ENCODE data around the gene COPG1. TPM values are rescaled to one million over a fixed set of nuclear protein-coding genes. Genes with fewer than 3 reads are reported as not detected.
"Not testable (repeated sequence)": the region's sequence is repeated elsewhere in the genome, so short reads cannot be mapped to it uniquely, and the experiment has no call there.

COPG1 gene
- total and polyA plus RNA-seq, 2 of the 13 experiments (the other 11 are each of a cell fraction or from before 2014, with no cell fraction given), result 98.6 to 166 TPM

DNA sequence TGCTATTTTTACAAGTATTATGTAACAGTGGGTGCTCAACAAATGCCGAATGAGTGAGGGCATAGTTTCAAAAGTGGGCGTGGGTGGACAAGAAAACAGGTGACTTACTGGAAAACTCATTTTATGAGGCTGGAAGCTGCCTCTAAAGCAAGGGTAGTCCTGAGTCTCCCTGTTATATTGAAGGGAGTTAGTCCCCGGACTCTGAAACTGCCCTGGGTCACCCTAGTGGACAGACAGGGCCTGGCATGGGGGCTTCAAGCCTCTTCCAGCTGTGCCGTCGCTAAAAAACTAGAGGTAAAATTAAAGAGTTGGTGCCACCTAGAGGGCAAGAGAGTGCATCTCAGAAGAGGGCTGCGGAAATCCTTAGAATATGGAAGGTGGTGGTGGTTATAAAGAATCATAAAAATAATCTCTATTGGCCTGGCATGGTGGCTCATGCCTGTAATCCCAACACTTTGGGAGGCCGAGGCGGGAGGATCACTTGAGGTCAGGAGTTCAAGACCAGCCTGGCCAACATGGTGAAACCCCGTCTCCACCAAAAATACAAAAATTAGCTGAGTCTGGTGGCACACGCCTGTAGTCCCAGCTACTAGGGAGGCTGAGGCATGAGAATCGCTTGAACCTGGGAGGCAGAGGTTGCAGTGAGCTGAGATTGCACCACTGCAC is 3.6 kb upstream of the COPG1 start (continued):
- TF ChIP-seq RAD21 (CRISPR knock-in tag; IDR thresholded peaks at IDR 0.05) (peak; percentile 96), HOXA5 (CRISPR knock-in tag; IDR thresholded peaks at IDR 0.05) (peak; percentile 63; the same call in 1 of the 2 replicates), ZEB1 (IDR thresholded peaks at IDR 0.05; ENCODE audit: insufficient replicate concordance, low read depth) (peak; percentile 54), YY1 (IDR thresholded peaks at IDR 0.05; ENCODE audit: insufficient read depth, insufficient replicate concordance, low read depth, low read length) (peak; percentile 52), ZNF607 (CRISPR knock-in tag; IDR thresholded peaks at IDR 0.05; ENCODE audit: borderline replicate concordance) (peak; percentile 29; the same call in 1 of the 2 replicates), ZNF460 (CRISPR knock-in tag; IDR thresholded peaks at IDR 0.05; ENCODE audit: borderline replicate concordance) (peak; percentile 15; the same call in 1 of the 2 replicates), SOX6 (CRISPR knock-in tag; IDR thresholded peaks at IDR 0.05) (peak; percentile 16; the same call in 1 of the 2 replicates), NONO (CRISPR knock-in tag; conservative IDR thresholded peaks at IDR 0.05) (0 out of 2 replicates have a peak, but pooled peaks have one; percentile 24), ZNF574 (CRISPR knock-in tag; IDR thresholded peaks at IDR 0.05) (peak; percentile 45; the same call in 1 of the 2 replicates), THAP11 (CRISPR knock-in tag; IDR thresholded peaks at IDR 0.05) (0 out of 2 replicates have a peak, but pooled peaks have one; percentile 28), SKI (IDR thresholded peaks at IDR 0.05; ENCODE audit: partially characterized antibody) (peak; percentile 41), ZNF7 (CRISPR knock-in tag; IDR thresholded peaks at IDR 0.05) (peak; percentile 37; the same call in 1 of the 2 replicates), ZSCAN5A (CRISPR knock-in tag; IDR thresholded peaks at IDR 0.05; ENCODE audit: borderline replicate concordance) (0 out of 2 replicates have a peak, but pooled peaks have one; percentile 52), ASH2L (IDR thresholded peaks at IDR 0.05; ENCODE audit: insufficient read length, low read depth, low read length) (peak; percentile 19), KDM3A (CRISPR knock-in tag; IDR thresholded peaks at IDR 0.05; ENCODE audit: low read depth) (peak; percentile 67; the same call in 1 of the 2 replicates), SAP130 (CRISPR knock-in tag; IDR thresholded peaks at IDR 0.05; ENCODE audit: low read depth) (peak; percentile 57)
- TF ChIP-seq, protein P1, sequence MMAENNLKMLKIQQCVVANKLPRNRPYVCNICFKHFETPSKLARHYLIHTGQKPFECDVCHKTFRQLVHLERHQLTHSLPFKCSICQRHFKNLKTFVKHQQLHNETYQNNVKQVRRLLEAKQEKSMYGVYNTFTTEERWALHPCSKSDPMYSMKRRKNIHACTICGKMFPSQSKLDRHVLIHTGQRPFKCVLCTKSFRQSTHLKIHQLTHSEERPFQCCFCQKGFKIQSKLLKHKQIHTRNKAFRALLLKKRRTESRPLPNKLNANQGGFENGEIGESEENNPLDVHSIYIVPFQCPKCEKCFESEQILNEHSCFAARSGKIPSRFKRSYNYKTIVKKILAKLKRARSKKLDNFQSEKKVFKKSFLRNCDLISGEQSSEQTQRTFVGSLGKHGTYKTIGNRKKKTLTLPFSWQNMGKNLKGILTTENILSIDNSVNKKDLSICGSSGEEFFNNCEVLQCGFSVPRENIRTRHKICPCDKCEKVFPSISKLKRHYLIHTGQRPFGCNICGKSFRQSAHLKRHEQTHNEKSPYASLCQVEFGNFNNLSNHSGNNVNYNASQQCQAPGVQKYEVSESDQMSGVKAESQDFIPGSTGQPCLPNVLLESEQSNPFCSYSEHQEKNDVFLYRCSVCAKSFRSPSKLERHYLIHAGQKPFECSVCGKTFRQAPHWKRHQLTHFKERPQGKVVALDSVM (CRISPR knock-in tag; IDR thresholded peaks at IDR 0.05), result peak; percentile 61; the same call in 1 of the 2 replicates
- TF ChIP-seq, protein P2, sequence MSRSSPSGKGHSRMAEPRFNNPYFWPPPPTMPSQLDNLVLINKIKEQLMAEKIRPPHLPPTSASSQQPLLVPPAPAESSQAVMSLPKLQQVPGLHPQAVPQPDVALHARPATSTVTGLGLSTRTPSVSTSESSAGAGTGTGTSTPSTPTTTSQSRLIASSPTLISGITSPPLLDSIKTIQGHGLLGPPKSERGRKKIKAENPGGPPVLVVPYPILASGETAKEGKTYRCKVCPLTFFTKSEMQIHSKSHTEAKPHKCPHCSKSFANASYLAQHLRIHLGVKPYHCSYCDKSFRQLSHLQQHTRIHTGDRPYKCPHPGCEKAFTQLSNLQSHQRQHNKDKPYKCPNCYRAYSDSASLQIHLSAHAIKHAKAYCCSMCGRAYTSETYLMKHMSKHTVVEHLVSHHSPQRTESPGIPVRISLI (CRISPR knock-in tag; IDR thresholded peaks at IDR 0.05; ENCODE audit: borderline replicate concordance), result peak; percentile 39; the same call in 1 of the 2 replicates
- TF ChIP-seq SOX6, NONO (IDR thresholded peaks at IDR 0.05): not testable (repeated sequence)
- TF ChIP-seq, protein P3, sequence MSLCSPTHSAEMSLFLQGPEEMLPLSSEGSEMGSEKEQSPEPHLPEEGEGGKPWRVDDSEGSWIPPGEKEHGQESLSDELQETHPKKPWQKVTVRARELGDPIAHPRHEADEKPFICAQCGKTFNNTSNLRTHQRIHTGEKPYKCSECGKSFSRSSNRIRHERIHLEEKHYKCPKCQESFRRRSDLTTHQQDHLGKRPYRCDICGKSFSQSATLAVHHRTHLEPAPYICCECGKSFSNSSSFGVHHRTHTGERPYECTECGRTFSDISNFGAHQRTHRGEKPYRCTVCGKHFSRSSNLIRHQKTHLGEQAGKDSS (CRISPR knock-in tag; IDR thresholded peaks at IDR 0.05; ENCODE audit: borderline replicate concordance, low read depth), result 0 out of 2 replicates have a peak, but pooled peaks have one; percentile 40
